Calu3 (cell line): ENCODE results near the gene IFIT1B. TPM values are rescaled to one million over a fixed set of nuclear protein-coding genes. Genes with fewer than 3 reads are reported as not detected.

Experiments
- BruUV-seq: library from RNA; stranded (reverse); fragments of 400-500 nt; replicated peaks from 2 replicates; lab custom pipeline; 2021; lab: Mats Ljungman, UMichigan
- CTCF ChIA-PET: fragments of 300-600 bp; sonication (Branson Sonifier 250); formaldehyde crosslinking; loops from one replicate; lab custom pipeline; 2022; ENCODE audit warnings: antibody characterized with exemption; lab: Charles Lee
- DNase-seq: peaks from one replicate; pipeline ENCODE4 v3.0.0; 2022
- H3K27ac Mint-ChIP-seq: one replicate; pipeline ENCODE4 v1.8.0; 2022; ENCODE audit warnings: mixed read lengths; ENCODE audit not compliant: unreplicated experiment
- H3K27me3 Mint-ChIP-seq: one replicate; pipeline ENCODE4 v1.8.0; 2022; ENCODE audit warnings: mixed read lengths; ENCODE audit not compliant: unreplicated experiment
- H3K36me3 Mint-ChIP-seq: one replicate; pipeline ENCODE4 v1.8.0; 2022; ENCODE audit warnings: mild to moderate bottlenecking, moderate library complexity, mixed read lengths; ENCODE audit not compliant: insufficient read depth, unreplicated experiment
- H3K4me1 Mint-ChIP-seq: one replicate; pipeline ENCODE4 v1.8.0; 2022; ENCODE audit warnings: mild to moderate bottlenecking, low read depth, mixed read lengths; ENCODE audit not compliant: unreplicated experiment
- H3K4me3 Mint-ChIP-seq: one replicate; pipeline ENCODE4 v1.8.0; 2022; ENCODE audit warnings: mild to moderate bottlenecking, low read depth, moderate library complexity, mixed read lengths; ENCODE audit not compliant: unreplicated experiment
- H3K9me3 Mint-ChIP-seq: one replicate; pipeline ENCODE4 v1.8.0; 2022; ENCODE audit warnings: low read depth, mixed read lengths; ENCODE audit not compliant: unreplicated experiment
- intact Hi-C: fragments of 100-400 bp; cut with micrococcal nuclease; formaldehyde crosslinking; loops from one replicate; pipeline ENCODE4 v1.10.0; 2022; ENCODE audit not compliant: unreplicated experiment
- total RNA-seq: library from RNA; stranded (reverse); gene quantifications from 2 replicates; pipeline ENCODE4 v1.2.3, GENCODE V29; 2022
- TF ChIP-seq, protein P1 (sequence below): fragments of 200-600 bp; IDR thresholded peaks from one replicate; pipeline ENCODE4 v1.8.0; 2022; ENCODE audit warnings: antibody characterized with exemption; ENCODE audit not compliant: unreplicated experiment

IFIT1B gene
- total RNA-seq, 1 experiment from 2014 or later = not detected

DNA sequence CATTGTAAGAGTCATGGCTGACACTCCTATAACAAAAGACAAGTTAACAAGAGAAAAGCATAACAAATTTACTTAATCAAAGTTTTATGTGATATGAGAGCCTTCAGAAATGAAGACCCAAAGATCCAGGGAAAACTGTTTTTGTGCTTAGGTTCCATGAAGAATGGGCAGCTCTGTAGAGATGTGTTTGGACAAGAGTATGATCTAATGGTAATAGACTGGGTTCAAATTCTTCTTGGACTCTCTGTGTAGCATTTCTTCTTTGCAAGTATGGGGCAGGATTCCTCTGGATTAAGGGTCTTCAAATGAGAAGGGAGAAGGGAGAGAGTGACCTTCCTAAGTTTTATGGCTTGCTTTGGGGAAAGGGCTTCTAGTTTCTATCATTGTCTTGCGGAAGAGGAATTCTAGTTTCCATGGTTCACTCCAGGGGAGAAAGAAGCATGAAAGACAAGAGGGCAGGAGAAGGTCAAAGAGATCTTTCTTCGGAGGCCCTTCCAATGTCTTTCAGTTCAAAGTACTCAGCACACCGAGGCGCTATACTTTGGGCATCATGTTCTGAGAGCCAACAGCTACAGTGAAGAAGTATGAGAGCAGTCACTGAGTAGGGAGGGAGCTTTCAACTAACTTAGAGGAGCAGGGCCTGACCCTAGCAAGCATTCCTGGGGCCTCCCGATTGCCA lies 34.6 kb upstream of the IFIT1B start:
- Mint-ChIP-seq H3K27ac (no peak overlapping the region), H3K4me1 (peaks cover 33% of the 10 kb centered on the region), H3K36me3 (peaks cover 7% of the 10 kb centered on the region), H3K9me3 (no peaks in the 10 kb centered on the region), H3K4me3 (no peak overlapping the region), H3K27me3 (no peaks in the 10 kb centered on the region)
- intact Hi-C loops = no loop called here
- no TSS peak for BruUV-seq
- TF ChIP-seq, protein P1, sequence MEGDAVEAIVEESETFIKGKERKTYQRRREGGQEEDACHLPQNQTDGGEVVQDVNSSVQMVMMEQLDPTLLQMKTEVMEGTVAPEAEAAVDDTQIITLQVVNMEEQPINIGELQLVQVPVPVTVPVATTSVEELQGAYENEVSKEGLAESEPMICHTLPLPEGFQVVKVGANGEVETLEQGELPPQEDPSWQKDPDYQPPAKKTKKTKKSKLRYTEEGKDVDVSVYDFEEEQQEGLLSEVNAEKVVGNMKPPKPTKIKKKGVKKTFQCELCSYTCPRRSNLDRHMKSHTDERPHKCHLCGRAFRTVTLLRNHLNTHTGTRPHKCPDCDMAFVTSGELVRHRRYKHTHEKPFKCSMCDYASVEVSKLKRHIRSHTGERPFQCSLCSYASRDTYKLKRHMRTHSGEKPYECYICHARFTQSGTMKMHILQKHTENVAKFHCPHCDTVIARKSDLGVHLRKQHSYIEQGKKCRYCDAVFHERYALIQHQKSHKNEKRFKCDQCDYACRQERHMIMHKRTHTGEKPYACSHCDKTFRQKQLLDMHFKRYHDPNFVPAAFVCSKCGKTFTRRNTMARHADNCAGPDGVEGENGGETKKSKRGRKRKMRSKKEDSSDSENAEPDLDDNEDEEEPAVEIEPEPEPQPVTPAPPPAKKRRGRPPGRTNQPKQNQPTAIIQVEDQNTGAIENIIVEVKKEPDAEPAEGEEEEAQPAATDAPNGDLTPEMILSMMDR = no peak
- DNase-seq = no peak
- CTCF ChIA-PET = interaction anchor here (1.0 kb wide), 1 partner anchor 11 kb away, joined by 3 read pairs; no protein-coding TSS in a partner anchor

DNA sequence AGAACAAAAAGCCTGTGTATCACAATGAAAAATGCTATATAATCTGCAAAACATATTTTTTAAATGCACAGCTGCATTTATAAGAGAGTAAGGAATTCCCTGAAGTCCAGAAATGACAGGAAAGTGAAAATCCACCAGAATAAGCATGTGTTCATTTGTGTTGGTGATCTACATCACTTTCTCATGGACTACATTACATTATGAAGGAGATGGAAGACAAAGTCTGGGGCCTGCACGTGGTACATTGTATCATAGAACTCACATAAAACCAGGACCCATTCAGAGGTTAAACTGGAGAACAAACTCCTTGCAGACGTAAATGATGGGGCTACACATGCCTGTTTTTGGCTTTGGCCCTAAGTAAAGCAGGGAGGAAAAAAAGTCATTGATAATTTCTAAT lies 33.7 kb upstream of the IFIT1B start:
- TF ChIP-seq, protein P1 = no peak
- Mint-ChIP-seq H3K4me3 (no peak overlapping the region), H3K36me3 (peaks cover 7% of the 10 kb centered on the region), H3K9me3 (no peaks in the 10 kb centered on the region), H3K27ac (no peak overlapping the region), H3K27me3 (no peaks in the 10 kb centered on the region), H3K4me1 (peaks cover 34% of the 10 kb centered on the region)
- no TSS peak for BruUV-seq
- intact Hi-C loops = no loop called here
- CTCF ChIA-PET = no interaction called here
- no peak for DNase-seq

DNA sequence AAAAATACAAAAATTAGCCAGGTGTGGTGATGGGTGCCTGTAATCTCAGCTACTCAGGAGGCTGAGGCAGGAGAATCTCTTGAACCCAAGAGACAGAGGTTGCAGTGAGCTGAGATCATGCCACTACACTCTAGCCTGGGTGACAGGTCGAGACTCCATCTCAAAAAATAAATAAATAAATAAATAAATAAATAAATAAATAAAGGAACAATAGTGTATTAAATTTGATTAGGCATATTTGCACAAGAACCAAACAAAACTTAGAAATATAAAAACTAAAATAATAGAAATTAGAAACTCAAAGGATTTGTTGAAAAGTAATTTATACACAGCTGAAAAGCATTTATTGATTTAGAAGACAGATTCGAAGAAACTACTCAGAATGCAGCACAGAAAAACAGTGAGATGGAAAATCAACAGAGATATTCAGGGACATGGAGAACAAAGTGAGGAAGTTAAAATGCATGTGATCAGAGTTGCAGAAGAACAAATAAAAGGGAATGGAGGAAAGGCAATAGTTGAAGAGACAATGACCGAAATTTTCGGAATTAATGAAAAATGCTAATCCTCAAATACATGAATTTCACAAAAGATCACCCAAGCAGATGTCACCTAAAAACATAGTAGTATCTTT lies 32.4 kb upstream of the IFIT1B start:
- Mint-ChIP-seq H3K9me3 (no peaks in the 10 kb centered on the region), H3K4me1 (peaks cover 46% of the 10 kb centered on the region), H3K4me3 (no peak overlapping the region), H3K36me3 (peaks cover 7% of the 10 kb centered on the region), H3K27ac (no peak overlapping the region), H3K27me3 (no peaks in the 10 kb centered on the region)
- intact Hi-C loops = no loop called here
- TF ChIP-seq, protein P1 = no peak
- no peak for DNase-seq
- no TSS peak for BruUV-seq
- CTCF ChIA-PET = no interaction called here

DNA sequence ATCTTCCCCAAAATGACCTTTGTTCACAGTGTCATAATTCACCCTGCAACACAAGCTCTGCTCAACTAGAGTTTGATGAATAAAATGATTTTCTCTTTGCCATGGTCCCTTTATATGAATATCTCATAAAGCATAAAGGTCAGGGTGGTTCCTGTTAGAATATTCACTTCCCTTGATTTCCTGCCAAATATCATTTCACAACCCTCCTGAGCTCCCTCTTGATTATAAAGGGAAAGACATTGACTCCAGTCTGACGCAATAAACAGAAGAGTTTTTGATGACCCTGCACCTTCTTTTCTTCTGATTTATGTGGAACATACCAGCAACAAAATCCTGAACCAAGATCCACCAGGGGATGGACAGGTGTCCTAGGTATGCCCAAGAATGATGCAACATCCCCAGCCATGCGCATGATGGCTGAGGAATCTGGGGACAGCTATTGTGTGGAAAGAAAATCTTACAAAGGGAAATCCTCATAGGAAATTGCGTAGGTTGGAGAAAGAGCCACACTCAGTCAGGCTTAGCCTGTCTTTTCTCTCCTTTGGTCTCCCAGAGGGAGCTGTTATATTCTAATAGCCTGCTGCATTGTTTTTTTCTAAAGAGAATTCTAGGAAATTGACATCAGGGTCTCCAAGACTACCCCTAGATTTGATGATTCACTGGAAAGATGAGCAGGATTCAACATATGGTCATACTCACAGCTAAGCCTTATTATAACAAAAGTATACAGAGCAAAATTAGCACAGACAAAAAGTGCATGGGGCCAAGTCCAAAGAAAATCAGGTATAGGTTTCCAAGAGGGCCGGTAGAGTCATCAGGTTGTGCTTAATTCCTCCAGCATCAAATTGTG lies 31.2 kb upstream of the IFIT1B start:
- Mint-ChIP-seq H3K27ac (peak overlapping the region; percentile 52), H3K9me3 (no peaks in the 10 kb centered on the region), H3K4me1 (peaks cover 58% of the 10 kb centered on the region), H3K36me3 (peaks cover 9% of the 10 kb centered on the region), H3K4me3 (no peak overlapping the region), H3K27me3 (no peaks in the 10 kb centered on the region)
- DNase-seq = no peak
- intact Hi-C loops = no loop called here
- no TSS peak for BruUV-seq
- CTCF ChIA-PET = interaction anchor here (1.0 kb wide), 1 partner anchor 15 kb away, joined by 3 read pairs; no protein-coding TSS in a partner anchor
- TF ChIP-seq, protein P1 = no peak
